Measurements from ENCODE around the gene HMG20A. TPM values are rescaled to one million over a fixed set of nuclear protein-coding genes. Genes with fewer than 3 reads are reported as not detected.

HMG20A gene
- total RNA-seq (2014; rRNA removed; shearing (Covaris generic)) = 8.6 and 9.8 TPM in 2 replicates

- in situ Hi-C loops (cut with HindIII; ENCODE audit: low sequenced_read_pairs) = no loop called here
These were observed at the start of gene HMG20A for GRCh38 chr15:77420610-77421369. TSS of gene HMG20A (plus strand) at chr15:77420888. CDS start at chr15:77458408, 37,520 bp downstream.

GRCh38 chr15:77371850-77372563, 48.7 kb upstream of the HMG20A start:
- in situ Hi-C loops (cut with HindIII; ENCODE audit: low sequenced_read_pairs) = no loop called here
- DNase-seq (ENCODE audit: low spot score) = no peak

More at GRCh38 chr15:77420610-77421369, at the start of gene HMG20A:
- DNase-seq (ENCODE audit: low spot score) = no peak

- DNase-seq (ENCODE audit: low spot score) = no peak
- in situ Hi-C loops (cut with HindIII; ENCODE audit: low sequenced_read_pairs) = no loop called here
These were observed 47.2 kb upstream of the HMG20A start for GRCh38 chr15:77373441-77373840.

- peak; percentile 61 for DNase-seq (ENCODE audit: low spot score)
- in situ Hi-C loops (cut with HindIII; ENCODE audit: low sequenced_read_pairs) = no loop called here
These were observed 45.6 kb upstream of the HMG20A start for GRCh38 chr15:77375133-77375532.

GRCh38 chr15:77376770-77377169, 43.9 kb upstream of the HMG20A start:
- in situ Hi-C loops (cut with HindIII; ENCODE audit: low sequenced_read_pairs) = no loop called here
- no peak for DNase-seq (ENCODE audit: low spot score)

- DNase-seq (ENCODE audit: low spot score) = no peak
- in situ Hi-C loops (cut with HindIII; ENCODE audit: low sequenced_read_pairs) = no loop called here
These were observed 40.7 kb upstream of the HMG20A start for GRCh38 chr15:77380033-77380432.

- in situ Hi-C loops (cut with HindIII; ENCODE audit: low sequenced_read_pairs) = no loop called here
- DNase-seq (ENCODE audit: low spot score) = peak; percentile 90
These were observed 36.6 kb upstream of the HMG20A start for GRCh38 chr15:77384086-77384485.

GRCh38 chr15:77384589-77385359, 35.9 kb upstream of the HMG20A start:
- DNase-seq (ENCODE audit: low spot score) = peak; percentile 3
- in situ Hi-C loops (cut with HindIII; ENCODE audit: low sequenced_read_pairs) = no loop called here

- DNase-seq (ENCODE audit: low spot score) = no peak
- in situ Hi-C loops (cut with HindIII; ENCODE audit: low sequenced_read_pairs) = no loop called here
These were observed 34.1 kb upstream of the HMG20A start for GRCh38 chr15:77386626-77387025.

GRCh38 chr15:77387365-77388105, 33.2 kb upstream of the HMG20A start:
- in situ Hi-C loops (cut with HindIII; ENCODE audit: low sequenced_read_pairs) = no loop called here
- no peak for DNase-seq (ENCODE audit: low spot score)

- no peak for DNase-seq (ENCODE audit: low spot score)
- in situ Hi-C loops (cut with HindIII; ENCODE audit: low sequenced_read_pairs) = no loop called here
These were observed 29.2 kb upstream of the HMG20A start for GRCh38 chr15:77391372-77391951.

- no peak for DNase-seq (ENCODE audit: low spot score)
- in situ Hi-C loops (cut with HindIII; ENCODE audit: low sequenced_read_pairs) = no loop called here
These were observed 27.8 kb upstream of the HMG20A start for GRCh38 chr15:77392762-77393470.

GRCh38 chr15:77393471-77393840, 27.2 kb upstream of the HMG20A start:
- DNase-seq (ENCODE audit: low spot score) = no peak
- in situ Hi-C loops (cut with HindIII; ENCODE audit: low sequenced_read_pairs) = no loop called here

GRCh38 chr15:77395013-77395774, 25.5 kb upstream of the HMG20A start:
- in situ Hi-C loops (cut with HindIII; ENCODE audit: low sequenced_read_pairs) = no loop called here
- DNase-seq (ENCODE audit: low spot score) = no peak

- in situ Hi-C loops (cut with HindIII; ENCODE audit: low sequenced_read_pairs) = no loop called here
- no peak for DNase-seq (ENCODE audit: low spot score)
These were observed 24.0 kb upstream of the HMG20A start for GRCh38 chr15:77396692-77397091.

GRCh38 chr15:77398927-77399326, 21.8 kb upstream of the HMG20A start:
- in situ Hi-C loops (cut with HindIII; ENCODE audit: low sequenced_read_pairs) = no loop called here

GRCh38 chr15:77400258-77400657, 20.4 kb upstream of the HMG20A start:
- no peak for DNase-seq (ENCODE audit: low spot score)
- in situ Hi-C loops (cut with HindIII; ENCODE audit: low sequenced_read_pairs) = no loop called here

More at GRCh38 chr15:77398927-77399326, 21.8 kb upstream of the HMG20A start:
- DNase-seq (ENCODE audit: low spot score) = no peak
